Esophagus squamous epithelium (tissue), 4 donors: ENCODE results near the gene RAVER1.

ENCODE experiments used
- CTCF ChIP-seq, 6 experiments: fragments of 450-650 bp in 4 of 6; fragments of 200-600 bp in 2 of 6; sonication (generic) in 2 of 6; IDR thresholded peaks; one replicate each; pipeline ENCODE4 v1.5.1; 2016 to 2019; ENCODE audit warnings: antibody characterized with exemption in 6 of 6, mild to moderate bottlenecking in 4 of 6, moderate library complexity in 4 of 6
- POLR2A ChIP-seq, 4 donors: fragments of 450-650 bp; IDR thresholded peaks; one replicate each; pipeline ENCODE4 v1.6.1; 2017; ENCODE audit warnings: antibody characterized with exemption in 4 of 4, mild to moderate bottlenecking in 4 of 4, moderate library complexity in 3 of 4

- no peak for TF ChIP-seq CTCF (IDR thresholded peaks at IDR 0.05)
- no peak for TF ChIP-seq POLR2A (IDR thresholded peaks at IDR 0.05)
Measured at GRCh38 chr19:10309423-10309822, 23.9 kb downstream of the RAVER1 start, which contains the start of gene ZGLP1.
